Stimulated activated CD8-positive, alpha-beta memory T cell treated with anti-CD3 and anti-CD28 coated beads, Interleukin-4, amount 100 ng/mL, for 24 hours (primary cell): Measurements from ENCODE around the gene SFMBT2.
A peak's percentile ranks its signal among the peaks of the same experiment; 100 is the strongest.

Experiments
- DNase-seq: peaks from one replicate; pipeline ENCODE4 v3.0.0-alpha.2; 2020; ENCODE audit warnings: low read depth

SFMBT2 gene

GRCh38 chr10:7264313-7264756 lies 146.5 kb downstream of the SFMBT2 start:
- DNase-seq, result no peak

- DNase-seq, result no peak
Measured at GRCh38 chr10:7263616-7264015, 147.2 kb downstream of the SFMBT2 start.

DNA sequence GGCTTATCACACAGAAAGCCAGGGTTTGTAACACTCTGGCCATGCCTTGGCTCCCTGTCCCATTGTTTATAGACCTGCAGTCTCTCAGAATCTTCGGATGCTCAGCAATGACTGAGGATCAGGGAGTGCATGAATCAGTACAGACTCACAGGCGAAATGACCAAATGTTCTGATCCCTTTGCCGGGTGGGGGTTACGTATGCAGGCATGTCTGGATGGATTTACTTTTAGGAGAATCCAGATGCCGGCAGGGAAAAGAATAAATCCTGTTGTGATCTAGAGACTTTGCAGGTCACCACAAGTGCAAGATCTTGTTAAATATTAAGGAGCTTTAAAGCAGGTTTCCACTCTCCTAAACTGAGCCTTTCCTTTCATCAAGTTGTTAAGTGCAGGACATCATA lies 149.5 kb downstream of the SFMBT2 start:
- no peak for DNase-seq

DNA sequence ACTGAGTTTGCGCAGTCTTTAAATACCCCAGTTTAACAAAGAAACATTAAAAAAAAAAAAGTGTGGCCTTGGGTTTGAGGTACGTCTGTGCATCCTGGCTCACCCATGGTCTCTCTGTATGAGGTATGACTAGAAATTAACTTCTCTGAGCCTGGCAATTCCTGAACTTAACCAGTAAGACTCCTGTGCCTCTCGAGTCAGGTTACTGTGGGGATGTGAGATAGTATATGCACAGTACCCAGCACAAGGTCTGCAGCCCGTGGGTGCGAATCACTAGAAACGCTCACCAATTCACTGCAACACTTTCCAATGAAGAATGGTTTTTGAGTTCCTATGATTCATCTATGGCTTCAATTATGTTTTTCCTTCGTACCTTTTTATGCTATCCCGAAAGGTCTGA lies 149.9 kb downstream of the SFMBT2 start:
- DNase-seq, result no peak

DNA sequence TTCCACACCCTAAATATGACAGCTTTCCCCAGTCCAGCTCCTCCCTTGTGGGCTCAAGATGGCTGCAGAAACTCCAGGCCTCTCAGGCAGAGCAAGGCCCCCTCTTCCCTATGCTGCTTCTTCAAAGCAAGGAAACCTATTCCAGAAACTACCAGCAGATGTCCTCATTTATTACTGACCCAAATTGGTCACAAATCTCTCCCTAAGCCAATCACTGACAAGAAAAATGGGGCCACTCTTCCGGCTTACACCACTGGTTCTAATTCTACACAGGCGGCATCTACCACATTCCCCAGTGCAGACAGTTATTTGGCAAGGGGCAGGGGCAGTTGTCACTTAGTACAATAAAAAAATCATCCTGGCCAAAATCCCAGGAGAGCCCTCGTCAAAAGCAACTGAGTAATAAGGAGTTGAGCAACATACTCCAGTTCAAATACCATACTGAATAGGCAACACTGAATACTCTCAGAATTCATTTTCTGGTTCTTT lies 150.4 kb downstream of the SFMBT2 start:
- no peak for DNase-seq

DNA sequence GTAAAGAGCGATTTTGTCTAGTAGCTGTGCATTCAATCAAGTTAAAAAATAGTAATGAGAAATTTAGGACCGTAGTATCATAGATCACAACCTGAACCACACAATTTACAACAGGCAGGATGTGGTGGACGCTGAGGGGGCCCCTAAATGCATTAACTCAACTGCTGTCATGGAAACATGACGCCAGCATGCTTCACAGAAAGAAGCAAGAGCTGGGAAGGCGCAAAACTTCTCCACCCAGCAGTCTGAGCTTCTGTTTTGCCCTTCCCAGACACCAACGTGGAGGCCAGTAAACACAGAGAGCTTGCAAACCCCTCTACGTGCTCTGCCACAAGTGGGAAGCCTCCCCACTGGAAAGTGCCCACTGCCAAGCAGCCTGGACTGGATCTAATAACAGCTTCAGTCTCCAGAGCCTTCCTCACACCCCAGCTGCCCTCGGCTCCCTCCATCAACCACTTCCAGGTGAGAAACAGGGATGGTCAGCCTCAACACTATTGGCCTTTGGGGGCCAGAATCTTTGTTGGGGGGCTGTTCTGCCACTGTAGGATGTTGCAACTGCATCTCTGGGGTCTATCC lies 151.8 kb downstream of the SFMBT2 start:
- DNase-seq, result peak; percentile 57

DNA sequence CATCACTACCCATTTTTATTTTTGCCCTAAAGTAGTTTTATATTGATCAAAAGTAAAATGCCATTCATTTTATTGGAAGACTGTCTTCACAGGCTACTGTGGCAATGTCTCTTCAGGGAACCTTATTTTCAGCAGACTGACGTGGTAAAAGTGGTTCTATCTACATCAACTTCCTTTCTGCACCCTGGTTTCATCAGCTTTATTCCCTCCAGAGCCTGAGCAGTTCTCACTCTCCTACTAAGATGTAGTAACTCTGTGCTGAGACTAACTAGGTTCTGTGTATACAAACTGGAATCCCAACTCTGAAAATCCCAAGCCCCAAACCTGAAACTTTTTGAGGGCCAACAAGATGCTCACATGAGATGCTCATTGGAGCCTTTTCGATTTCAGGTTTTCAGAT lies 155.3 kb downstream of the SFMBT2 start:
- DNase-seq, result no peak

GRCh38 chr10:7251696-7252465 lies 159.0 kb downstream of the SFMBT2 start:
- no peak for DNase-seq

- DNase-seq, result no peak
Measured at GRCh38 chr10:7250236-7250635, 160.6 kb downstream of the SFMBT2 start.

DNA sequence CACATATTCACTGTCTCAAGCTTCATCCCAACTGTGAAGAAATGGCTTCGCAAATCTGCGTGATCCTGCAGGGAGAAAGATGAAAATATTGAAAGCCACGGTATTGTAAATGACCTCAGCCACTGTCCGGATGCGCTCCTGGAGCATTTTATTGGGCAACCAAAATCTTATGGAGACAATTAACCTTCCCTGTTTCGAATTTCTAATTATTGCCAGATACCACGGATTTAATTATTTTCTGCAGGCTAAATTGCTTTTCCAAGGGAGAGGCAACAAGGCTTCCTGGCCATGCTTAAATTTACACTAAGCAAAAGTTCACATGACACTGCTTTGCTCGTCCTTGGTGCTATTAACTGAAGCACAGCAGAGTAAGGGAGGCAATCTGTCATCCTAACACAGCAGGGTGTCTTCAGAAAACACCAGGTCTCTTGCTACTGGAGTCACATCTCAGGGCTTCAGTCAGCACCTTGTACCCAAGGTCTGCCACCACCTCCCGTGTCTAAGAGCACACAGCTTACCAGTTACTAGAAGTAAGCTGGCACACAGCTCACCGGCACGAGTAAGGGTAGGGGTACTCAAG lies 162.2 kb downstream of the SFMBT2 start:
- no peak for DNase-seq

GRCh38 chr10:7248148-7248547 lies 162.7 kb downstream of the SFMBT2 start:
- no peak for DNase-seq

DNA sequence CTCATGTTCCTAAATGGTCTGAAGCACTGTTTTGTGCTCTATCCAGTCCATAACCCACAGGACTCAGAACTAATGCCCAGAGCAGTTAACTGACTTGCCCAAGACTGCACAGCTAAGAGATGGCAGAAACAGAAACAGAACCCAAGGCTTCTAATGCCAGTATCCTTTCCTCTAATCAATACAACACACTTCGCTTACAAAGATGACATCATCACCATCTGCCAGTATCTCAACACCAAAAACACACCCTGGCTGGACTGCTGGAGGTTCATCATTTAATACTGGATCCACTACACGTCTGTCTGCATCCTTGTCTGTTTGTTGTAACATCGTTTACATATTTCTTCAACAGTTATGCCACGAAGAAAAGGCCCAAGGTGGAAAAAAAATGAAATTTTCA lies 165.3 kb downstream of the SFMBT2 start:
- no peak for DNase-seq

- no peak for DNase-seq
Measured at GRCh38 chr10:7243873-7244272, 167.0 kb downstream of the SFMBT2 start.

GRCh38 chr10:7243139-7243538 lies 167.7 kb downstream of the SFMBT2 start:
- DNase-seq, result no peak

- DNase-seq, result no peak
Measured at GRCh38 chr10:7239312-7239985, 171.4 kb downstream of the SFMBT2 start.

DNA sequence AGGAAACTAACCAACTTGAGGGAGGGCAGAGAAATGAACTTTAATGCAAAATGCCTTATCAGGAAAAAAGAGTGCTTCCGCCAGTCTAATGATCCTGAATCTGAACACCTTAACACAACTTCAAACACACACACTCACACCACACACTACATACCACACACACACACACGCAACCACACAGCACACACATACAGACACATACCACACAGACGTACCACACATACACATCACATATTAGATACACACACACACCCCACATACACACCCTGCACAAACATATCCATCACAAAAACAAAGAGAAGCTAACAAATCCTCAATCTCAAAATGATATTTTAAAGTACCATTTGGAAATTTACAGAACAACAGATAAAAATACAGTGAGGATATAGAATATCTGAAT lies 175.5 kb downstream of the SFMBT2 start:
- no peak for DNase-seq

DNA sequence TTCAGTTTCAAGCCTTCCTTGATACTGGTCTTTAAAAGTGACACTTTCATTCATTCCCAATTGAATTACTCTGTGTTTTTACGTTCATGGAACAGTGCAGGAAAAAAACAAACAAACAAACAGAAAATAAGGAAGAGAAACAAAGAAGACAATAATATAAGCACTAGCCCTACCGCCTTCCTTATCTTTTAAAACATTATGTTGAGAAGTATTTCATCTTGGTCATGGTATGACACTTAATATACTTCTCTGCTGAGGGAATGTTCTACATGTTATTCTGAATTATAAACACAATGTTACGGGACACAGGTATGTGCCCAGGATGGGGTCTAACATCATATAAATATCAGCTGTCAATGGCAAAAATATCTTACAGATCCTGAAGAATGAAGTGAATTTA lies 176.7 kb downstream of the SFMBT2 start:
- DNase-seq, result no peak

GRCh38 chr10:7233259-7233991 lies 177.4 kb downstream of the SFMBT2 start:
- no peak for DNase-seq

- DNase-seq, result no peak
Measured at GRCh38 chr10:7231509-7232414, 179.1 kb downstream of the SFMBT2 start.

- DNase-seq, result no peak
Measured at GRCh38 chr10:7230951-7231350, 179.9 kb downstream of the SFMBT2 start.

- DNase-seq, result no peak
Measured at GRCh38 chr10:7230036-7230435, 180.8 kb downstream of the SFMBT2 start.
